Kidney epithelial cell (primary cell): ENCODE data around the gene MAFF. TPM values are rescaled to one million over a fixed set of nuclear protein-coding genes. Genes with fewer than 3 reads are reported as not detected.
A peak's percentile ranks its signal among the peaks of the same experiment; 100 is the strongest.

Source experiments
- DNase-seq: peaks from one replicate; pipeline ENCODE4 v3.0.0-alpha.2; 2010; ENCODE audit warnings: low read depth
- H3K27me3 ChIP-seq: 2 replicates; pipeline ENCODE4 v1.6.0; 2011; ENCODE audit warnings: low read length; ENCODE audit not compliant: control insufficient read depth, insufficient read depth
- H3K36me3 ChIP-seq: 2 replicates; pipeline ENCODE4 v1.5.1; 2011; ENCODE audit warnings: low read length; ENCODE audit not compliant: control insufficient read depth, insufficient read depth
- H3K4me3 ChIP-seq: 2 replicates; pipeline ENCODE4 v1.5.1; 2011; ENCODE audit warnings: low read depth, mild to moderate bottlenecking, control low read depth, low read length
- CTCF ChIP-seq: IDR thresholded peaks from 2 replicates; pipeline ENCODE4 v1.5.1; 2011; ENCODE audit warnings: mild to moderate bottlenecking, moderate library complexity, low read length, control low read depth, inconsistent platforms; ENCODE audit not compliant: insufficient read depth, poor library complexity, severe bottlenecking
- total RNA-seq: library from RNA; depleted of rRNA; stranded (reverse); fragments of >200 nt; gene quantifications from 2 replicates; pipeline ENCODE4 v1.2.3, GENCODE V29; 2015

Gene MAFF
- total RNA-seq, 1 donor from 2014 or later, result 99.5 TPM

GRCh38 chr22:38215156-38216038, 13.6 kb downstream of the MAFF start:
- H3K27me3 ChIP-seq, result no peaks in the 10 kb centered on the region
- DNase-seq, result no peak
- H3K4me3 ChIP-seq, result no peak overlapping the region
- peaks cover 2% of the 10 kb centered on the region for H3K36me3 ChIP-seq
- no peak for TF ChIP-seq CTCF

- H3K27me3 ChIP-seq, result no peaks in the 10 kb centered on the region
- H3K4me3 ChIP-seq, result no peak overlapping the region
- H3K36me3 ChIP-seq, result peaks cover 2% of the 10 kb centered on the region
- no peak for TF ChIP-seq CTCF
- DNase-seq, result peak; percentile 87
Observed at GRCh38 chr22:38218661-38219622, 17.1 kb downstream of the MAFF start.

- Histone ChIP-seq H3K36me3 (peaks cover 4% of the 10 kb centered on the region), H3K27me3 (no peaks in the 10 kb centered on the region), H3K4me3 (no peak overlapping the region)
- no peak for DNase-seq
- no peak for TF ChIP-seq CTCF
Observed at GRCh38 chr22:38219632-38220031, 17.8 kb downstream of the MAFF start.

- no peak for TF ChIP-seq CTCF
- no peaks in the 10 kb centered on the region for H3K27me3 ChIP-seq
- H3K36me3 ChIP-seq, result peaks cover 4% of the 10 kb centered on the region
- no peak for DNase-seq
- H3K4me3 ChIP-seq, result no peak overlapping the region
Observed at GRCh38 chr22:38220163-38220562, 18.4 kb downstream of the MAFF start.

GRCh38 chr22:38220653-38221386, 19.0 kb downstream of the MAFF start:
- TF ChIP-seq CTCF, result no peak
- H3K27me3 ChIP-seq, result no peaks in the 10 kb centered on the region
- no peak overlapping the region for H3K4me3 ChIP-seq
- peaks cover 4% of the 10 kb centered on the region for H3K36me3 ChIP-seq
- DNase-seq, result no peak
